Measurements from ENCODE around the gene ADAM10. TPM values are rescaled to one million over a fixed set of nuclear protein-coding genes. Genes with fewer than 3 reads are reported as not detected.

Gene ADAM10
- polyA plus RNA-seq, 1 donor (not counting 4 experiments of a cell fraction or from before 2014, with no cell fraction given): 198 TPM

DNA sequence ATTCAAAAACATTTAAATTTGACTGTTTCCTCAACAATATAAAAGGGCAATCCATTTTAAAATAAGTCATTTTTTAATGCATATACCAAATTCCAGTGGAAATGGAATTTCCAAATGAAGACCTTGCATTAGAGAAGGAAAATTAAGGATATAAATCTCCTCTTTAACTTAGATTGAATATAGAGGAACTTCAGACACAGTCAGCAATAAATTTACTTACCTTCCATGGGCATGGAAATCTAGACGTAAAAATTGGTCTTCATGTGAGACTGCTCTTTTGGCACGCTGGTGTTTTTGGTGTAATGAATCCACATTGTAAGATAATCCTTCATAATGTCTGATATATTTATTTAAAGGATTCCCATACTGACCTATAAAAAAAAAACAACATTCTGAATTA, 32.1 kb downstream of the ADAM10 start:
- peaks cover 0 to 1% of the 10 kb centered on the region in 2 experiments for H3K36me3 ChIP-seq (ENCODE audit: control insufficient read depth in 2 of 2, extremely low read depth in 1 of 2, insufficient read depth in 2 of 2, low read length in 2 of 2)

DNA sequence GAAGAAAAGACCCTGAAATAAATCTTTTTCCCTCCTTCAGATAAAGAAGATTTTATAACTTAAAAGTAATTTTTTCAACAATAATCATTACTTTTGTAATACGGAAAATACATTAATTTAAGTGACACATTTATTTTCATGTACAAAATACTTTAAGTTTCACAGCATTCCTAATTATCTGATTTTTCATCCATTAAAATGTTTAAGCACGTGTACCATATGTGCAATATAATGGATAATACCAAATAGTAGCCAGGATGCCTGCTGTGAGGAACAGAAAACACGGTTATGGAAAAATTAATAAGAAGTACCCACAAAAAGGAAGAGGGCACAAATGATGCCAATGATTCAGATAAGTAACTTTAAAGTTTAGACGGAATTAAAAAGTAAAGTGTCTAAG, 33.5 kb downstream of the ADAM10 start:
- no peak for DNase-seq (ENCODE audit: low read depth, low spot score)
- no peak overlapping the region for H3K27ac ChIP-seq (ENCODE audit: control insufficient read depth, insufficient read depth, low read length)
- H3K27me3 ChIP-seq (ENCODE audit: control insufficient read depth, extremely low read depth, insufficient read depth, low read length): no peaks in the 10 kb centered on the region
- H3K9me3 ChIP-seq (ENCODE audit: control insufficient read depth, low read depth, low read length): no peaks in the 10 kb centered on the region
- H2AFZ ChIP-seq (ENCODE audit: control insufficient read depth, low read length): no peak overlapping the region
- dilution Hi-C loops (cut with MboI; ENCODE audit: extremely low pct_ligation_motif_present, low sequenced_read_pairs): no loop called here
- H3K36me3 ChIP-seq (ENCODE audit: control insufficient read depth in 2 of 2, extremely low read depth in 1 of 2, insufficient read depth in 2 of 2, low read length in 2 of 2): peaks cover 0 to 1% of the 10 kb centered on the region in 2 experiments
- peaks cover 3% of the 10 kb centered on the region for H4K20me1 ChIP-seq (ENCODE audit: control insufficient read depth, extremely low read depth, insufficient read depth, low read length)
- no peaks in the 10 kb centered on the region for H3K4me1 ChIP-seq (ENCODE audit: control insufficient read depth, extremely low read depth, insufficient read depth, low read length)
- no peak overlapping the region for H3K4me2 ChIP-seq (ENCODE audit: control insufficient read depth, extremely low read depth, insufficient read depth, low read depth, low read length)
- H3K79me2 ChIP-seq (ENCODE audit: control insufficient read depth, insufficient read depth, low read length): peaks cover 59% of the 10 kb centered on the region
- H3K4me3 ChIP-seq (ENCODE audit: control insufficient read depth in 2 of 3, extremely low read depth in 1 of 3, insufficient read depth in 2 of 3, low read depth in 1 of 3, low read length in 3 of 3): no peak overlapping the region
- H3K9me1 ChIP-seq (ENCODE audit: control insufficient read depth, extremely low read depth, insufficient read depth, low read length): no peaks in the 10 kb centered on the region
- no peak overlapping the region for H3K9ac ChIP-seq (ENCODE audit: control insufficient read depth, extremely low read depth, insufficient read depth, low read length)
- TF ChIP-seq EZH2 (IDR thresholded peaks at IDR 0.05; ENCODE audit: low read length): no peak
- TF ChIP-seq, protein P1, sequence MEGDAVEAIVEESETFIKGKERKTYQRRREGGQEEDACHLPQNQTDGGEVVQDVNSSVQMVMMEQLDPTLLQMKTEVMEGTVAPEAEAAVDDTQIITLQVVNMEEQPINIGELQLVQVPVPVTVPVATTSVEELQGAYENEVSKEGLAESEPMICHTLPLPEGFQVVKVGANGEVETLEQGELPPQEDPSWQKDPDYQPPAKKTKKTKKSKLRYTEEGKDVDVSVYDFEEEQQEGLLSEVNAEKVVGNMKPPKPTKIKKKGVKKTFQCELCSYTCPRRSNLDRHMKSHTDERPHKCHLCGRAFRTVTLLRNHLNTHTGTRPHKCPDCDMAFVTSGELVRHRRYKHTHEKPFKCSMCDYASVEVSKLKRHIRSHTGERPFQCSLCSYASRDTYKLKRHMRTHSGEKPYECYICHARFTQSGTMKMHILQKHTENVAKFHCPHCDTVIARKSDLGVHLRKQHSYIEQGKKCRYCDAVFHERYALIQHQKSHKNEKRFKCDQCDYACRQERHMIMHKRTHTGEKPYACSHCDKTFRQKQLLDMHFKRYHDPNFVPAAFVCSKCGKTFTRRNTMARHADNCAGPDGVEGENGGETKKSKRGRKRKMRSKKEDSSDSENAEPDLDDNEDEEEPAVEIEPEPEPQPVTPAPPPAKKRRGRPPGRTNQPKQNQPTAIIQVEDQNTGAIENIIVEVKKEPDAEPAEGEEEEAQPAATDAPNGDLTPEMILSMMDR (optimal IDR thresholded peaks at IDR 0.05 in 1 of 3, IDR thresholded peaks at IDR 0.05 in 1 of 3, conservative IDR thresholded peaks at IDR 0.05 in 1 of 3; ENCODE audit: extremely low read depth in 1 of 3, insufficient read depth in 2 of 3, low read length in 3 of 3): no peak
- FAIRE-seq: no peak

More for the DNA sequence above, 32.1 kb downstream of the ADAM10 start:
- Histone ChIP-seq H3K79me2 (ENCODE audit: control insufficient read depth, insufficient read depth, low read length) (peaks cover 62% of the 10 kb centered on the region), H3K4me2 (ENCODE audit: control insufficient read depth, extremely low read depth, insufficient read depth, low read depth, low read length) (no peak overlapping the region), H2AFZ (ENCODE audit: control insufficient read depth, low read length) (no peak overlapping the region), H3K4me3 (ENCODE audit: control insufficient read depth in 2 of 3, extremely low read depth in 1 of 3, insufficient read depth in 2 of 3, low read depth in 1 of 3, low read length in 3 of 3) (no peak overlapping the region), H3K9me1 (ENCODE audit: control insufficient read depth, extremely low read depth, insufficient read depth, low read length) (no peaks in the 10 kb centered on the region), H3K4me1 (ENCODE audit: control insufficient read depth, extremely low read depth, insufficient read depth, low read length) (no peaks in the 10 kb centered on the region), H4K20me1 (ENCODE audit: control insufficient read depth, extremely low read depth, insufficient read depth, low read length) (peaks cover 3% of the 10 kb centered on the region), H3K9me3 (ENCODE audit: control insufficient read depth, low read depth, low read length) (no peaks in the 10 kb centered on the region), H3K9ac (ENCODE audit: control insufficient read depth, extremely low read depth, insufficient read depth, low read length) (no peak overlapping the region), H3K27me3 (ENCODE audit: control insufficient read depth, extremely low read depth, insufficient read depth, low read length) (no peaks in the 10 kb centered on the region), H3K27ac (ENCODE audit: control insufficient read depth, insufficient read depth, low read length) (no peak overlapping the region)
- DNase-seq (ENCODE audit: low read depth, low spot score): no peak
- dilution Hi-C loops (cut with MboI; ENCODE audit: extremely low pct_ligation_motif_present, low sequenced_read_pairs): no loop called here
- TF ChIP-seq, protein P1 (optimal IDR thresholded peaks at IDR 0.05 in 1 of 3, IDR thresholded peaks at IDR 0.05 in 1 of 3, conservative IDR thresholded peaks at IDR 0.05 in 1 of 3; ENCODE audit: extremely low read depth in 1 of 3, insufficient read depth in 2 of 3, low read length in 3 of 3): no peak
- TF ChIP-seq EZH2 (IDR thresholded peaks at IDR 0.05; ENCODE audit: low read length): no peak
- no peak for FAIRE-seq
